Right renal pelvis (tissue), 4 donors: ENCODE results near the gene FAM83G. TPM values are rescaled to one million over a fixed set of nuclear protein-coding genes. Genes with fewer than 3 reads are reported as not detected.
"Not testable (repeated sequence)": the region's sequence is repeated elsewhere in the genome, so short reads cannot be mapped to it uniquely, and the experiment has no call there.

Experiments used
- DNase-seq, 4 donors: peaks; one replicate each; pipeline ENCODE4 v3.0.0-alpha.2; 2013; ENCODE audit warnings: low read depth in 4 of 4, low spot score in 3 of 4, missing footprints in 1 of 4
- polyA plus RNA-seq, 4 donors: library from polyadenylated mRNA; unstranded; fragments of 120-200 nt; gene quantifications; one replicate each; pipeline ENCODE4 v1.2.1, GENCODE V29; 2013; ENCODE audit not compliant: insufficient read length in 4 of 4

FAM83G gene
- polyA plus RNA-seq, 4 donors = 6.9 to 8.5 (median 7.4) TPM

- DNase-seq = no peak
Measured at GRCh38 chr17:18959071-18959844, 45.3 kb downstream of the FAM83G start.

- DNase-seq = no peak
Measured at GRCh38 chr17:18958611-18959010, 46.0 kb downstream of the FAM83G start.

GRCh38 chr17:18957831-18958230 is 46.7 kb downstream of the FAM83G start:
- DNase-seq = no peak

- DNase-seq = no peak
Measured at GRCh38 chr17:18956581-18956980, 48.0 kb downstream of the FAM83G start.

GRCh38 chr17:18956021-18956420 is 48.5 kb downstream of the FAM83G start:
- DNase-seq = not testable (repeated sequence)

GRCh38 chr17:18955009-18955408 is 49.6 kb downstream of the FAM83G start:
- no peak for DNase-seq

GRCh38 chr17:18954321-18954720 is 50.2 kb downstream of the FAM83G start:
- no peak for DNase-seq

- DNase-seq = no peak
Measured at GRCh38 chr17:18953231-18953728, 51.3 kb downstream of the FAM83G start.

- no peak for DNase-seq
Measured at GRCh38 chr17:18951941-18952842, 52.4 kb downstream of the FAM83G start, which contains the start of gene SLC5A10. SLC5A10 (plus strand) TSS chr17:18952165; CDS start chr17:18952206, 41 bp downstream.

- peak in 3 of 4 donors; percentile 32 to 48 (median 47) for DNase-seq
Measured at GRCh38 chr17:18950944-18951905, 53.3 kb downstream of the FAM83G start.

GRCh38 chr17:18950346-18950745 is 54.2 kb downstream of the FAM83G start:
- no peak for DNase-seq

- no peak for DNase-seq
Measured at GRCh38 chr17:18949566-18949965, 55.0 kb downstream of the FAM83G start.

GRCh38 chr17:18948476-18949006 is 56.0 kb downstream of the FAM83G start:
- DNase-seq = no peak

- DNase-seq = no peak
Measured at GRCh38 chr17:18947866-18948265, 56.7 kb downstream of the FAM83G start.

GRCh38 chr17:18946536-18946935 is 58.0 kb downstream of the FAM83G start:
- DNase-seq = no peak

GRCh38 chr17:18944646-18945045 is 59.9 kb downstream of the FAM83G start:
- no peak for DNase-seq

- no peak for DNase-seq
Measured at GRCh38 chr17:18938692-18939023, 65.9 kb downstream of the FAM83G start.

- DNase-seq = no peak
Measured at GRCh38 chr17:18937981-18938691, 66.4 kb downstream of the FAM83G start.
